GM12864 (cell line): ENCODE data around the gene VPS37C.

ENCODE experiments used
- DNase-seq: peaks from one replicate; pipeline ENCODE4 v3.0.0-alpha.2; 2011; ENCODE audit warnings: low read depth
- H3K4me3 ChIP-seq: 2 replicates; pipeline ENCODE4 v1.5.1; 2011; ENCODE audit warnings: mild to moderate bottlenecking, low read depth, low read length, control low read depth
- CTCF ChIP-seq: IDR thresholded peaks from 2 replicates; pipeline ENCODE4 v1.5.1; 2011; ENCODE audit warnings: low read depth, mild to moderate bottlenecking, moderate library complexity, low read length, control low read depth, inconsistent platforms; ENCODE audit errors: missing control alignments

Gene VPS37C

GRCh38 chr11:61123775-61124571 is 37.3 kb downstream of the VPS37C start:
- TF ChIP-seq CTCF, result no peak
- H3K4me3 ChIP-seq, result no peak overlapping the region
- DNase-seq, result no peak

- no peak for TF ChIP-seq CTCF
- DNase-seq, result no peak
- no peak overlapping the region for H3K4me3 ChIP-seq
Measured at GRCh38 chr11:61122761-61123160, 38.5 kb downstream of the VPS37C start.

- H3K4me3 ChIP-seq, result no peak overlapping the region
- DNase-seq, result no peak
- TF ChIP-seq CTCF, result no peak
Measured at GRCh38 chr11:61121917-61122316, 39.3 kb downstream of the VPS37C start.

GRCh38 chr11:61121192-61121831 is 39.9 kb downstream of the VPS37C start:
- no peak overlapping the region for H3K4me3 ChIP-seq
- no peak for TF ChIP-seq CTCF
- no peak for DNase-seq

GRCh38 chr11:61120706-61121191 is 40.5 kb downstream of the VPS37C start:
- no peak for TF ChIP-seq CTCF
- H3K4me3 ChIP-seq, result no peak overlapping the region
- no peak for DNase-seq

- H3K4me3 ChIP-seq, result no peak overlapping the region
- no peak for DNase-seq
- TF ChIP-seq CTCF, result no peak
Measured at GRCh38 chr11:61120099-61120705, 41.0 kb downstream of the VPS37C start.

- no peak overlapping the region for H3K4me3 ChIP-seq
- no peak for DNase-seq
- TF ChIP-seq CTCF, result no peak
Measured at GRCh38 chr11:61119571-61119970, 41.7 kb downstream of the VPS37C start.
